ENCODE data around the gene PRRT1.

The PRRT1 gene

GRCh38 chr6:32149932-32150870 lies 1.5 kb downstream of the PRRT1 start:
- no peak overlapping the region for H2AFZ ChIP-seq (ENCODE audit: low read depth, low read length, severe bottlenecking)
- no peak overlapping the region for H3K27ac ChIP-seq (ENCODE audit: low read depth, low read length)
- TF ChIP-seq EZH2phosphoT487 (conservative IDR thresholded peaks at IDR 0.05; ENCODE audit: low read length) (no peak), CTCF (IDR thresholded peaks at IDR 0.05; ENCODE audit: insufficient read depth, low read length, poor library complexity, severe bottlenecking) (no peak)

GRCh38 chr6:32149092-32149755 lies 2.5 kb downstream of the PRRT1 start:
- no peak overlapping the region for H2AFZ ChIP-seq (ENCODE audit: low read depth, low read length, severe bottlenecking)
- H3K36me3 ChIP-seq (ENCODE audit: low read length) = no peaks in the 10 kb centered on the region
- no peaks in the 10 kb centered on the region for H3K79me2 ChIP-seq (ENCODE audit: insufficient read depth, low read length)
- TF ChIP-seq EZH2phosphoT487 (conservative IDR thresholded peaks at IDR 0.05; ENCODE audit: low read length) = no peak
- TF ChIP-seq CTCF (IDR thresholded peaks at IDR 0.05; ENCODE audit: insufficient read depth, low read length, poor library complexity, severe bottlenecking) = no peak
- H3K9ac ChIP-seq (ENCODE audit: low read length) = no peak overlapping the region
- H3K9me3 ChIP-seq (ENCODE audit: insufficient read depth, low read length) = no peaks in the 10 kb centered on the region
- H4K20me1 ChIP-seq (ENCODE audit: low read depth, low read length) = no peaks in the 10 kb centered on the region
- no peaks in the 10 kb centered on the region for H3K27me3 ChIP-seq (ENCODE audit: low read length)
- H3K4me2 ChIP-seq (ENCODE audit: low read depth, low read length, poor library complexity, severe bottlenecking) = no peak overlapping the region
- H3K4me3 ChIP-seq (ENCODE audit: insufficient read depth, low read length, poor library complexity, severe bottlenecking) = no peak overlapping the region
- H3K9me2 ChIP-seq (replicated peaks; ENCODE audit: insufficient read depth, low read length) = no peaks in the 10 kb centered on the region
- H3F3A ChIP-seq (ENCODE audit: insufficient read depth) = peaks cover 8% of the 10 kb centered on the region; the same call in 1 of the 2 replicates
- no peak overlapping the region for H3K27ac ChIP-seq (ENCODE audit: low read depth, low read length)

More at GRCh38 chr6:32149932-32150870, 1.5 kb downstream of the PRRT1 start:
- Histone ChIP-seq H3F3A (ENCODE audit: insufficient read depth) (peaks cover 8% of the 10 kb centered on the region; the same call in 1 of the 2 replicates), H3K9me3 (ENCODE audit: insufficient read depth, low read length) (no peaks in the 10 kb centered on the region), H3K9me2 (replicated peaks; ENCODE audit: insufficient read depth, low read length) (no peaks in the 10 kb centered on the region), H3K27me3 (ENCODE audit: low read length) (no peaks in the 10 kb centered on the region), H3K4me3 (ENCODE audit: insufficient read depth, low read length, poor library complexity, severe bottlenecking) (no peak overlapping the region), H4K20me1 (ENCODE audit: low read depth, low read length) (no peaks in the 10 kb centered on the region), H3K36me3 (ENCODE audit: low read length) (no peaks in the 10 kb centered on the region), H3K79me2 (ENCODE audit: insufficient read depth, low read length) (no peaks in the 10 kb centered on the region), H3K4me2 (ENCODE audit: low read depth, low read length, poor library complexity, severe bottlenecking) (no peak overlapping the region), H3K9ac (ENCODE audit: low read length) (no peak overlapping the region)

GRCh38 chr6:32148289-32149091 lies 3.2 kb downstream of the PRRT1 start:
- H3K36me3 ChIP-seq (ENCODE audit: low read length) = no peaks in the 10 kb centered on the region
- H3K79me2 ChIP-seq (ENCODE audit: insufficient read depth, low read length) = no peaks in the 10 kb centered on the region
- no peak overlapping the region for H2AFZ ChIP-seq (ENCODE audit: low read depth, low read length, severe bottlenecking)
- no peaks in the 10 kb centered on the region for H3K9me2 ChIP-seq (replicated peaks; ENCODE audit: insufficient read depth, low read length)
- no peaks in the 10 kb centered on the region for H3K27me3 ChIP-seq (ENCODE audit: low read length)
- no peak overlapping the region for H3K4me3 ChIP-seq (ENCODE audit: insufficient read depth, low read length, poor library complexity, severe bottlenecking)
- H3F3A ChIP-seq (ENCODE audit: insufficient read depth) = peaks cover 5% of the 10 kb centered on the region; the same call in 1 of the 2 replicates
- no peak overlapping the region for H3K4me2 ChIP-seq (ENCODE audit: low read depth, low read length, poor library complexity, severe bottlenecking)
- H3K9ac ChIP-seq (ENCODE audit: low read length) = no peak overlapping the region
- TF ChIP-seq CTCF (IDR thresholded peaks at IDR 0.05; ENCODE audit: insufficient read depth, low read length, poor library complexity, severe bottlenecking) (no peak), EZH2phosphoT487 (conservative IDR thresholded peaks at IDR 0.05; ENCODE audit: low read length) (no peak)
- no peaks in the 10 kb centered on the region for H3K9me3 ChIP-seq (ENCODE audit: insufficient read depth, low read length)
- no peaks in the 10 kb centered on the region for H4K20me1 ChIP-seq (ENCODE audit: low read depth, low read length)
- no peak overlapping the region for H3K27ac ChIP-seq (ENCODE audit: low read depth, low read length)

All from SU-DHL-6 (cell line).